SU-DHL-6 (cell line): ENCODE measurements around the gene TNFRSF9.

Source experiments
- H2AFZ ChIP-seq: fragments of 200-600 bp; sonication (generic); 2 replicates; pipeline ENCODE4 v1.6.1; 2014; ENCODE audit warnings: low read depth, mild to moderate bottlenecking, moderate library complexity, mixed read lengths, antibody characterized with exemption, low read length; ENCODE audit not compliant: severe bottlenecking
- H3F3A ChIP-seq: fragments of 200-600 bp; shearing (Covaris generic); 2 replicates; pipeline ENCODE4 v1.6.0; 2016; ENCODE audit warnings: antibody characterized with exemption, mild to moderate bottlenecking; ENCODE audit not compliant: insufficient read depth
- H3K27ac ChIP-seq: fragments of 200-600 bp; sonication (generic); 2 replicates; pipeline ENCODE4 v1.5.1; 2016; ENCODE audit warnings: low read depth, mild to moderate bottlenecking, low read length, moderate library complexity, mixed read lengths
- H3K27me3 ChIP-seq: fragments of 200-600 bp; sonication (generic), shearing (Covaris generic); 2 replicates; pipeline ENCODE4 v1.6.0; 2014; ENCODE audit warnings: mild to moderate bottlenecking, low read length
- H3K36me3 ChIP-seq: fragments of 200-600 bp; sonication (generic); 2 replicates; pipeline ENCODE4 v1.6.1; 2014; ENCODE audit warnings: mild to moderate bottlenecking, low read length, mixed read lengths
- H3K4me2 ChIP-seq: fragments of 300-600, 200-600 bp; shearing (Covaris generic), sonication (generic); 2 replicates; pipeline ENCODE4 v1.6.0; 2014; ENCODE audit warnings: low read length, low read depth, mild to moderate bottlenecking; ENCODE audit not compliant: poor library complexity, severe bottlenecking
- H3K4me3 ChIP-seq: fragments of 200-600 bp; sonication (generic); 2 replicates; pipeline ENCODE4 v1.5.1; 2014; ENCODE audit warnings: antibody characterized with exemption, low read length, mild to moderate bottlenecking, mixed read lengths; ENCODE audit not compliant: insufficient read depth, poor library complexity, severe bottlenecking
- H3K79me2 ChIP-seq: fragments of 200-600 bp; sonication (generic); 2 replicates; pipeline ENCODE4 v1.6.1; 2014; ENCODE audit warnings: mild to moderate bottlenecking, low read length, moderate library complexity; ENCODE audit not compliant: insufficient read depth
- H3K9ac ChIP-seq: fragments of 200-600 bp; sonication (generic); 2 replicates; pipeline ENCODE4 v1.7.0; 2014; ENCODE audit warnings: mild to moderate bottlenecking, low read length
- H3K9me2 ChIP-seq: fragments of 200-600 bp; sonication (generic); replicated peaks from 2 replicates; pipeline ENCODE4 v1.6.1; 2014; ENCODE audit warnings: low read length; ENCODE audit not compliant: insufficient read depth
- H3K9me3 ChIP-seq: fragments of 200-600 bp; sonication (generic); 2 replicates; pipeline ENCODE4 v1.6.1; 2014; ENCODE audit warnings: low read length, mixed read lengths; ENCODE audit not compliant: insufficient read depth
- H4K20me1 ChIP-seq: fragments of 200-600 bp; sonication (generic); 2 replicates; pipeline ENCODE4 v1.6.1; 2014; ENCODE audit warnings: low read depth, mild to moderate bottlenecking, antibody characterized with exemption, low read length, moderate library complexity, mixed read lengths
- EZH2phosphoT487 ChIP-seq: fragments of 200-600 bp; sonication (generic), shearing (Covaris generic); conservative IDR thresholded peaks from 2 replicates; pipeline ENCODE4 v1.6.1; 2018; ENCODE audit warnings: mild to moderate bottlenecking, antibody characterized with exemption, low read length, moderate library complexity, mixed read lengths
- TF ChIP-seq, protein P1 (sequence below): fragments of 200-600 bp; sonication (generic); IDR thresholded peaks from one replicate; pipeline ENCODE4 v1.5.1; 2017; ENCODE audit warnings: antibody characterized with exemption, mild to moderate bottlenecking, low read length, moderate library complexity; ENCODE audit not compliant: insufficient read depth, poor library complexity, severe bottlenecking

The TNFRSF9 gene

DNA sequence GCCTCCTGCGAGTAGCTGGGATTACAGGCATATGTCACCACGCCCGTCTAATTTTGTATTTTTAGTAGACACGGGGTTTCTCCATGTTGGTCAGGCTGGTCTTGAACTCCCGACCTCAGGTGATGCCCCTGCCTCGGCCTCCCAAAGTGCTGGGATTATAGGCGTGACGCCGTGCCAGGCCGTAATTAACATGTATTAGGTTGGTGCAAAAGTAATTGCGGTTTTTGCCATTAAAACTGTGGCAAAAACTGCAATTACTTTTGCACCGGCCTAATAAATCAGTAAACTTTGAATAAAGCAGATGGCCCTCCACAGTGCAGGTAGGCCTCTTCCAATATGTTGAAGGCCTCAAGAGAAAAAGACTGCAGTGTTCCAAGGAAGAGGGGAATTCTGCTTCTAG lies 35.4 kb downstream of the TNFRSF9 start:
- Histone ChIP-seq H2AFZ (no peak overlapping the region), H3F3A (no peaks in the 10 kb centered on the region), H3K79me2 (no peaks in the 10 kb centered on the region), H3K9me3 (no peaks in the 10 kb centered on the region), H3K36me3 (no peaks in the 10 kb centered on the region), H3K4me3 (no peak overlapping the region), H3K4me2 (no peak overlapping the region), H3K9me2 (no peaks in the 10 kb centered on the region), H3K27me3 (no peaks in the 10 kb centered on the region), H3K27ac (no peak overlapping the region), H3K9ac (no peak overlapping the region), H4K20me1 (no peaks in the 10 kb centered on the region)
- TF ChIP-seq EZH2phosphoT487, result no peak
- TF ChIP-seq, protein P1, sequence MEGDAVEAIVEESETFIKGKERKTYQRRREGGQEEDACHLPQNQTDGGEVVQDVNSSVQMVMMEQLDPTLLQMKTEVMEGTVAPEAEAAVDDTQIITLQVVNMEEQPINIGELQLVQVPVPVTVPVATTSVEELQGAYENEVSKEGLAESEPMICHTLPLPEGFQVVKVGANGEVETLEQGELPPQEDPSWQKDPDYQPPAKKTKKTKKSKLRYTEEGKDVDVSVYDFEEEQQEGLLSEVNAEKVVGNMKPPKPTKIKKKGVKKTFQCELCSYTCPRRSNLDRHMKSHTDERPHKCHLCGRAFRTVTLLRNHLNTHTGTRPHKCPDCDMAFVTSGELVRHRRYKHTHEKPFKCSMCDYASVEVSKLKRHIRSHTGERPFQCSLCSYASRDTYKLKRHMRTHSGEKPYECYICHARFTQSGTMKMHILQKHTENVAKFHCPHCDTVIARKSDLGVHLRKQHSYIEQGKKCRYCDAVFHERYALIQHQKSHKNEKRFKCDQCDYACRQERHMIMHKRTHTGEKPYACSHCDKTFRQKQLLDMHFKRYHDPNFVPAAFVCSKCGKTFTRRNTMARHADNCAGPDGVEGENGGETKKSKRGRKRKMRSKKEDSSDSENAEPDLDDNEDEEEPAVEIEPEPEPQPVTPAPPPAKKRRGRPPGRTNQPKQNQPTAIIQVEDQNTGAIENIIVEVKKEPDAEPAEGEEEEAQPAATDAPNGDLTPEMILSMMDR, result no peak

DNA sequence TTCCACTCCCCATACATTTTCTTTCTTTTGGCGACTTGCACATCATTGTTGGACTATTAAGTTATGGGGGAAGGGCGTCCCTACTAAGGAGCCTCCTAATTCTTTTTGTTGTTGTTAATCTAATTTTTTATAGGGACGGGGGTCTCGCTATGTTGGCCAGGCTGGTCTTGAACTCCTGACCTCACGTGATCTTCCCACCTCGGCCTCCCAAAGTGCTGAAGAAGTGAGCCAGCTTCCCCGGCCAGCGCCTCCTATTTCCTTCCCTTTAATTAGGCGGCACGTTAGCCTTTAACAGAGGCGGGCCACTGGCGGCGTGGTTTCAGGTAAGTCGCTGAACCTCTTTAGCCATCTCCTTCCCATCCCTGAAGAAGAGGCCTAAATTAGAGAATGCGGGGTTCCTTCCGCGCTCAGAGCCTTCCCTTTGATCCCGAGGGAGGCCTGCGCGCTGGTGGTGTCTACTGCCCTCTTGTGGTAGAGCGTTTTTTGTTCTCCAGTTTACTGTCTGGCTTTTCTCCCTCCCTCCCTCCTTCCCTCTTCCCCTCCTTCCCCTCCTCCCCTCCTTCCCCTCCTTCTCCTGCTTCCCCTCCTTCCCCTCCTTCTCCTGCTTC lies 38.1 kb downstream of the TNFRSF9 start:
- Histone ChIP-seq H3K79me2 (no peaks in the 10 kb centered on the region), H3K36me3 (no peaks in the 10 kb centered on the region), H3K9ac (no peak overlapping the region), H4K20me1 (no peaks in the 10 kb centered on the region), H3K9me3 (no peaks in the 10 kb centered on the region), H3K9me2 (no peaks in the 10 kb centered on the region), H3F3A (no peaks in the 10 kb centered on the region), H3K27ac (no peak overlapping the region), H2AFZ (peak overlapping the region; percentile 51), H3K4me2 (no peak overlapping the region), H3K4me3 (no peak overlapping the region), H3K27me3 (no peaks in the 10 kb centered on the region)
- TF ChIP-seq EZH2phosphoT487, result no peak
- TF ChIP-seq, protein P1, result peak; percentile 23

DNA sequence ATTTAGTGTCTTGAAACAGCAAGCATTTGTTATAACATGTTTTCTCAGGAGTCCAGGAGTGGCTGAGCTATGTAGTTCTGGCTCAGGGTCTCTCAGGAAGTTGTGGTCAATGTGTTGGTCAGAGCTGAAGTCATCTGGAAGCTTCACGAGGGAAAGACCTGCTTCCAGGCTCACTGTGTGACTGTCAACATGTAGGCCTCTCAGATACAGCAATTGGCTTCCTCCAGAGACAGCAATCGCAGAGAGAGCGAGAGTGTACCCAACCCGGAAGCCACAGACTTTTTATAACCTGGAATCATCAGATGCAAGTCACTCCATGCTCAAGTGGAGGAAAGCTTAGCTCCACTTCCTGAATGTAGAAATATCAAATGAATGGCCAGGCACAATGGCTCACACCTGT lies 40.9 kb downstream of the TNFRSF9 start:
- TF ChIP-seq, protein P1, result no peak
- TF ChIP-seq EZH2phosphoT487, result no peak
- Histone ChIP-seq H4K20me1 (no peaks in the 10 kb centered on the region), H3K27me3 (no peaks in the 10 kb centered on the region), H3K9ac (no peak overlapping the region), H3K4me2 (no peak overlapping the region), H3K4me3 (no peak overlapping the region), H2AFZ (no peak overlapping the region), H3F3A (no peaks in the 10 kb centered on the region), H3K27ac (no peak overlapping the region), H3K9me3 (no peaks in the 10 kb centered on the region), H3K36me3 (no peaks in the 10 kb centered on the region), H3K79me2 (no peaks in the 10 kb centered on the region), H3K9me2 (no peaks in the 10 kb centered on the region)
